WI38 (cell line): ENCODE measurements around the gene HK1.

ENCODE experiments used
- H3K4me3 ChIP-seq: 2 replicates; pipeline ENCODE4 v1.5.1; 2011; ENCODE audit warnings: low read depth, mild to moderate bottlenecking, control low read depth, low read length
- CTCF ChIP-seq: IDR thresholded peaks from 2 replicates; pipeline ENCODE4 v1.5.1; 2012; ENCODE audit warnings: low read depth, mild to moderate bottlenecking, control low read depth, low read length

HK1 gene

GRCh38 chr10:69353977-69354635, 75.8 kb downstream of the HK1 start:
- no peak overlapping the region for H3K4me3 ChIP-seq
- TF ChIP-seq CTCF = no peak

- no peak for TF ChIP-seq CTCF
- no peak overlapping the region for H3K4me3 ChIP-seq
These were observed 77.9 kb downstream of the HK1 start for GRCh38 chr10:69356187-69356586.

- no peak overlapping the region for H3K4me3 ChIP-seq
These were observed 80.0 kb downstream of the HK1 start for GRCh38 chr10:69358148-69358795.

DNA sequence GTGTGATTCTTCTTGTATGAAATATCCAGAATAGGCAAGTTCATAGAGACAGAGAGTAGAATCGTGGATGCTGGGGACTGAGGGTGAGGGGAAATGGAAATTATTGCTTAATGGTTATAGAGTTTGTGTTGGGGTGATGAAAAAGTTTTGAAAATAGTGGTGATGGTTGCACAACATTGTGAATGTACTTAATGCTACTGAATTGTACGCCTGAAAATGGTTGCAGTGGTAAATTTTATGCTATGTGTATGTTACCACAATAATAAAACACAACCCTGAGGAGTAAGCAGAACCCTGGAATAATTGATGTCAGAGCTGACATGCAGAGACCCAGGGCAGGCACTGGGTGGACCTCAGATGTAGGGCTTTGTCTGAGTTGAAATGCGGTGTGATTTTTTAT, 80.9 kb downstream of the HK1 start:
- H3K4me3 ChIP-seq = no peak overlapping the region
- no peak for TF ChIP-seq CTCF

More at GRCh38 chr10:69358148-69358795, 80.0 kb downstream of the HK1 start:
- TF ChIP-seq CTCF = no peak

DNA sequence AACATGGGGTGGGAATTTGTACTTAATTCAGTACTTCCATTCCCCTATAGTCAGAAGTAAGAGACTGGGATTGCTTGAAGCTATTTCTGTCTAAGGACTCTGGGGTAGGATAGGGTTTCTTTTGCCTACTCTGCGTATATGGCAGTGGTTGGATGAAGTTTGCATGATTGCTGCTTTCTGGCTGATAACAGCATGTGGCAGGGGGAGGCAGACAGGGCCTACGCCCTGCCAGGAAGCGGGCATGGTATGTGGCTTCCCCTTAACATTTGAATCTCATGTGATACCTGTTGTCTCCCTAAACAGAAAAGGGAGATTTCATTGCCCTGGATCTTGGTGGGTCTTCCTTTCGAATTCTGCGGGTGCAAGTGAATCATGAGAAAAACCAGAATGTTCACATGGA, 81.3 kb downstream of the HK1 start:
- no peak for TF ChIP-seq CTCF
- H3K4me3 ChIP-seq = no peak overlapping the region

- no peak for TF ChIP-seq CTCF
- H3K4me3 ChIP-seq = no peak overlapping the region
These were observed 82.4 kb downstream of the HK1 start for GRCh38 chr10:69360485-69361302.

DNA sequence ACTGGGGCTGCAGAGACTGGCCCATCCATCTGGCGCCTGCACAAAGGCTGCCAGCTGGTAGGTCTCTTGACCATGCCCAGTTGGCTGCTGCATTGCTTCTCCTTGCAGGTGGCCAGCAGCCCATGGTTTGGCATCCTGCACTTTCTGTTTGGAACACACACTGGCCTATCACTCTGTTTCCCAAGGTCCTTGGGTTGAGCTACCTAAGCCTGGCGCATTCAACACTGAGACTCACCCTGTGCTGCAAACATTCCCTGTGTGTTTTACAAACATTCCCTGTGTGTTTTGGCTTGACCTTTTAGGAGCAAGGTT, 83.0 kb downstream of the HK1 start:
- H3K4me3 ChIP-seq = no peak overlapping the region
- TF ChIP-seq CTCF = no peak
